Cerebellar nuclear complex (tissue), 1 donor: ENCODE results near the gene MAPK8IP2.
"Not testable (repeated sequence)": the region's sequence is repeated elsewhere in the genome, so short reads cannot be mapped to it uniquely, and the experiment has no call there.

Experiments used
- DNase-seq, 2 experiments: peaks; one replicate each; lab custom pipeline; 2025; lab: John Stamatoyannopoulos, UW

MAPK8IP2 gene

GRCh38 chr22:50612528-50613221 is 12.1 kb downstream of the MAPK8IP2 start:
- DNase-seq = no peak

GRCh38 chr22:50613291-50613981 is 12.8 kb downstream of the MAPK8IP2 start:
- no peak for DNase-seq

- not testable (repeated sequence) for DNase-seq
Observed at GRCh38 chr22:50614296-50614695, 13.7 kb downstream of the MAPK8IP2 start.

GRCh38 chr22:50620593-50621355 is 20.2 kb downstream of the MAPK8IP2 start:
- DNase-seq = peak in 1 of 2 experiments; percentile 52

- DNase-seq = no peak
Observed at GRCh38 chr22:50621356-50621880, 20.8 kb downstream of the MAPK8IP2 start.

- DNase-seq = no peak
Observed at GRCh38 chr22:50621948-50622722, 21.5 kb downstream of the MAPK8IP2 start.

- DNase-seq = peak; percentile 88 to 92
Observed at GRCh38 chr22:50622723-50623327, 22.2 kb downstream of the MAPK8IP2 start.

- DNase-seq = no peak
Observed at GRCh38 chr22:50624347-50625130, 23.9 kb downstream of the MAPK8IP2 start.

- no peak for DNase-seq
Observed at GRCh38 chr22:50625131-50625567, 24.6 kb downstream of the MAPK8IP2 start.

GRCh38 chr22:50625568-50626313 is 25.1 kb downstream of the MAPK8IP2 start:
- no peak for DNase-seq

GRCh38 chr22:50626314-50626849 is 25.8 kb downstream of the MAPK8IP2 start:
- DNase-seq = no peak

GRCh38 chr22:50626850-50627641 is 26.5 kb downstream of the MAPK8IP2 start:
- DNase-seq = no peak

- DNase-seq = peak in 1 of 2 experiments; percentile 44
Observed at GRCh38 chr22:50627642-50628542, 27.3 kb downstream of the MAPK8IP2 start, which contains the start of gene ARSA. Gene ARSA (minus strand): TSS chr22:50628152. CDS start chr22:50627779, 373 bp downstream.

GRCh38 chr22:50628543-50629134 is 28.0 kb downstream of the MAPK8IP2 start:
- DNase-seq = no peak

- peak in 1 of 2 experiments; percentile 32 for DNase-seq
Observed at GRCh38 chr22:50630376-50630775, 29.8 kb downstream of the MAPK8IP2 start.

GRCh38 chr22:50633086-50633485 is 32.5 kb downstream of the MAPK8IP2 start:
- DNase-seq = no peak

- no peak for DNase-seq
Observed at GRCh38 chr22:50633771-50634170, 33.2 kb downstream of the MAPK8IP2 start.
